ENCODE data around the gene TACC2.
"Not testable (repeated sequence)": the region's sequence is repeated elsewhere in the genome, so short reads cannot be mapped to it uniquely, and the experiment has no call there.

Gene TACC2

DNA sequence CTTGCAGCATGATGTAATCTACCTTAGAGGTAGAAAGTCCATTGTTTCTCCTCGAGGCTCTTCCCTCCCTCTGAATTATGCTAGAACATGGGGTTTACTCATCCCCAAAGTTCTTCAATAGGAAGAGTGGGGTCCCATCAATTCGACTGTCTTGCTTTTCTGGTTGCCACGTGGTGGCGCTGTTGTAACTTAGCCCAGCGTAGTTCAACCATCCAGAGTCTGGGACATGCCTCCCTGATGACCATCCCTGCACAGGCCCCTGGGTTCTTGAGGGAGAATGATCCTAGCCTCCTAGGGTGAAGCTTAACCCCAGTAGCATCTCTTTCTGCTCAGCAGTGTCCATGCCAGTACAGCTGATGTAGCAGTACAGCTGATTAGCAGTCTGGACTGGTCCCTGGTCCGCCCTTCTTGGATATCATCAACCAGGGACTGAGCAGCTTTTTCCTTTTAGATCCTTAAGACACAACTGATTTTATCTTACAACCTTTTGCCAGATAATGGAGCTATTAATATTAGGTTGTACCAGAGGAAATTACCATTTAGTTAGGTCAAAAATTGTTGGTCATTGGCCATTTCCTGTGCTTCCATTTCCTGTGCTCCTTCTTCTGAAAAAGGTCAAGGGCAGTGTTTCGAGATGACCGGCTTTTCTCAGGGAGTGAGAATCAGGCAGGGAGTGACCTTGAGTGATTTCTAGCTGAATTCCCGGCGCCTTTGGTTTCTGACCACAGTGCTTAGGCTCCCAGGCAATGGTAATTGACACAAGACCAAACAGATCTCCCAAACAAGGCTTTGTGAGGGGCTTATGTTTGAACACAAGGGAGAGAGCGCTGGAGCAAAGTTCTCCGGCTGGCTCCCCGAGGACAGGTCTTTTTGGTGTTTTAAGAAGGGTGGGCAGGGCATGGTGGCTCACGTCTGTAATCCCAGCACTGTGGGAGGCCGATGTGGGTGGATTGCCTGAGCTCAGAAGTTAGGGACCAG is 65.4 kb downstream of the TACC2 start:
- H3K36me3 Mint-ChIP-seq: no peaks in the 10 kb centered on the region
- H3K4me3 Mint-ChIP-seq: no peak overlapping the region
- H3K4me1 Mint-ChIP-seq (ENCODE audit: low read depth): no peaks in the 10 kb centered on the region
- H3K27me3 Mint-ChIP-seq: peaks cover 4% of the 10 kb centered on the region
- H3K27ac Mint-ChIP-seq: no peak overlapping the region
- peaks cover 3% of the 10 kb centered on the region for H3K9me3 Mint-ChIP-seq (ENCODE audit: low read depth)

DNA sequence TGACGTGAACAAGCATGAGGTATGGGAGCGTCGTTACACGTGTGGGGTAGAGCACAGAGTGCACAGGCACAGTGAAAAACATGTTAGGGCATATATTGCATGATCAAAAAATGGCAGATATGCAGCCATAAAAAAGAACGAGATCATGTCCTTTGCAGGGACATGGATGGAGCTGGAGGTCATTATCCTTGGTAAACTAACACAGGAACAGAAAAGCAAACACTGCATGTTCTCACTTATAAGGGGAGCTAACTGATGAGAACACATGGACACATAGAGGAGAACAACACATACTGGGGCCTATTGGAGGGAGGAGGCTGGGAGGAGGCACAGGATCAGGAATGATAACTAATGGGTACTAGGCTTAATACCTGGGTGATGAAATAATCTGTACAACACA is 66.3 kb downstream of the TACC2 start:
- H3K27ac Mint-ChIP-seq: no peak overlapping the region
- H3K4me1 Mint-ChIP-seq (ENCODE audit: low read depth): no peaks in the 10 kb centered on the region
- H3K4me3 Mint-ChIP-seq: no peak overlapping the region
- H3K27me3 Mint-ChIP-seq: peaks cover 5% of the 10 kb centered on the region
- peaks cover 3% of the 10 kb centered on the region for H3K9me3 Mint-ChIP-seq (ENCODE audit: low read depth)
- no peaks in the 10 kb centered on the region for H3K36me3 Mint-ChIP-seq

DNA sequence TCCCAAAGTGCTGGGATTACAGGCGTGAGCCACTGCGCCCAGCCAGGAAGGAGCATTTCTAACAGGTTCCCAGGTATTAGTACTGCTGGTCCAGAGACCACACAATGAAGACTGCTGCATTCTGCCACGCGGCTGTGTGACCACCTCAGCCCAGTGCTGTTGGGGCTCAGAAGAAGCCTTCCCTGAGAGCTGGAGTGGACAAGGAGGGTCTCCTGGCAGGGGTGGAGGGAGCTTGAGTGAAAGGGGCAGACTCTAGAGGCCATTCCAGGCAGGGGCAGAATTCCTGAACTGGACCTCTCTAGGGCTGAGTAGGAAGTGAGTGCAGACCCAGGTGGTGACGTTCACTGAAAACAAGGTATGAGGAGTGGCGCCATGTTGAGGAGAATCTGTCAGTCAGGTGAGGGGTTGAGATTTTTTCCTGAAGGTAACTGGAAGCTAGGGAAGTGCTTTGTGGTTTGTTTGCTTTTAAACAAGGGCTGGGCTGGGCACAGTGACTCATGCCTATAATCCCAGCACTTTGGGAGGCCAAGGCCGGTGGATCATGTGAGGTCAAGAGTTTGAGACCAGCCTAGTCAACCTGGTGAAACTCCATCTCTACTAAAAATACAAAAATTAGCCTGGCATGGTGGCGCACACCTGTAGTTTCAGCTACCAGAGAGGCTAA is 67.6 kb downstream of the TACC2 start:
- Mint-ChIP-seq H3K9me3 (ENCODE audit: low read depth) (peaks cover 3% of the 10 kb centered on the region), H3K27me3 (peaks cover 5% of the 10 kb centered on the region), H3K4me3 (no peak overlapping the region), H3K27ac (no peak overlapping the region), H3K36me3 (no peaks in the 10 kb centered on the region), H3K4me1 (ENCODE audit: low read depth) (no peaks in the 10 kb centered on the region)

DNA sequence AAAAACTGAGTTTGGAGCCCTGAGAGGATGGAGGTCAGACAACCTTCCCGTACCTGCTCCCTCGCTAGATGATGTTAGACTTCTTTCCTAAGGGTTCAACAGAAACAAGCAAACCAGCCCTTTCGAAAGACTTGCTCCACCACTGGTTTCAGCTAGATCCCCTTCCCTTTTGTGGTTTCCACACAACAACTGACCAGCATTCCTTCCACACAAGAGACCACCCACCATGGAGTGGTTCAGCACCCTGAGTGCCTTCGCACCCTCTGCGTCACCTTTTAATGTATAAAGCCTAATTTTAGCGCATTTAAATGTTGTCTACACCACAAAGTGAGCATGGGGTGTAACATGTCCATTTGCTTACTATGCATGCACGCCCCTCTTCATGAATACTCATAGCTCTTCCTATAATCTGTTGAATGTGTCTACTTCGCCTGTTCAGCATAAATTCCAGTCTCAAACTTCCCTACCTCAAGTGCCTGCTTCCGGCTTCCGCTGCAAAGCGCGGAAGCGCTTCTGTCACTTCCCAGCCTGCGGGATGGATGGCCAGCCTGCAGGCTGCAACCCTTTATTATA is 69.0 kb downstream of the TACC2 start:
- Mint-ChIP-seq H3K27ac (no peak overlapping the region), H3K27me3 (peaks cover 4% of the 10 kb centered on the region)

DNA sequence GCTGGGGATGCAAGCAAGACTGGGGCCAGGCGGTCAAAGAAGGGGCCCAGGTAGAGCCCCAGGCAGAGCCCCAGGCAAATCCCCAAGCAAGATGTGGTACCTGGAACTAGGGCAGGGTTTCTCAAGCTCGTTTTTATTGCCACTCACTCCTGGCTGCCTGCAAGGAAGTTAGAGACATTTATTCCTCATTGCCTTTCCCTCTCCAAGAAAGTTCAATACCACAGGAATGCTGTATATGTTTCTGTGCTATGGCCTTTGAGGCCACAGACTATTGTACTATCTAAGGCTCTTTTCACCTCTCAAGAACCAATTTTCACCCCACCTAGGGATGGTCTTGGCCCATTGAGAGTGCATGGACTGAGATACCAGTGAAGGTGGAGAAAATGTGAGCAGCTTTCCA is 71.3 kb downstream of the TACC2 start:
- Mint-ChIP-seq H3K4me1 (ENCODE audit: low read depth) (no peaks in the 10 kb centered on the region), H3K9me3 (ENCODE audit: low read depth) (peaks cover 3% of the 10 kb centered on the region)

More for the DNA sequence above, 69.0 kb downstream of the TACC2 start:
- peaks cover 3% of the 10 kb centered on the region for H3K9me3 Mint-ChIP-seq (ENCODE audit: low read depth)
- no peaks in the 10 kb centered on the region for H3K36me3 Mint-ChIP-seq
- H3K4me3 Mint-ChIP-seq: no peak overlapping the region
- H3K4me1 Mint-ChIP-seq (ENCODE audit: low read depth): no peaks in the 10 kb centered on the region

DNA sequence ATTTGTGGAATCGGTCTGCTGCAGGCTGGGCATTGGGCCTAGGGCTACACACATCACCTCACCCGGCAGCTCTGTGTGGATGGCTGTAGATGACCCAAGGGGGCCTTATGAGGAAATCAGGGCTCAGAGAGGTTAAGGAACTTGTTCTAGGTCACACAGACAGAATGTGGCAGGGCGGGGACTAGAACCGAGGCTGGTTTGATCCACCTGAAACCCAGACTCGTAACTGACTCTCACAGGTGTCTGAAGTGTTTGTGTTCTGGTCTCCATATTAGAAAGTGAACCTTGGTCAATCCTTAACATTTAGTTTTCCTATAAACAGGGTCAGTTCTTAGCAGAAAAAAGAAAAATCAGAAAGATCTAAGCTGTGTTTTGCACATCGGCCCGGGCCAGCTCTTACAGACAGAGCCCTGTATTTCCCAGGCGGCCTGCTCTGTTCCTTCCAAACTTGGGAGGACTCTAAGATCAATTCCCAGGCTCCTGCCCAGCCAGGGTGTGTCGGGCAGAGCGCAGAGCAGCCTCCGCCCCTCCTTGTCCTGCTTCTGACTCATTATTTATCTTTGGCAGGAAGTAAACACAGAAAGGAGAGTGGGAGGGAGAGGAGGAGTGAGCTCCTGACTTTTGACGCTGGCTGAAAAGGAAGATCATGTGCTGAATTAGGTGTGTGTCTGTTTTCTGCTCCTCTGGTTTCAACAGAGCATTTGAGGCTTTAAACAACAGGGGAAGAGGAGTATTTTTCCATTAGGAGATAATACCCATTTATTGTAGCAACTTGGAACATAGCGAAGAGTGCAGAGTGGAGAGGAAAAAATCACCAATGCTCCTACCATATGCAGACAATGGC is 74.1 kb downstream of the TACC2 start:
- Mint-ChIP-seq H3K27ac (no peak overlapping the region), H3K4me3 (no peak overlapping the region), H3K36me3 (no peaks in the 10 kb centered on the region), H3K9me3 (ENCODE audit: low read depth) (peaks cover 5% of the 10 kb centered on the region), H3K4me1 (ENCODE audit: low read depth) (no peaks in the 10 kb centered on the region), H3K27me3 (peaks cover 4% of the 10 kb centered on the region)

More for the DNA sequence above, 71.3 kb downstream of the TACC2 start:
- Mint-ChIP-seq H3K36me3 (no peaks in the 10 kb centered on the region), H3K27ac (no peak overlapping the region), H3K4me3 (no peak overlapping the region), H3K27me3 (peaks cover 1% of the 10 kb centered on the region)

DNA sequence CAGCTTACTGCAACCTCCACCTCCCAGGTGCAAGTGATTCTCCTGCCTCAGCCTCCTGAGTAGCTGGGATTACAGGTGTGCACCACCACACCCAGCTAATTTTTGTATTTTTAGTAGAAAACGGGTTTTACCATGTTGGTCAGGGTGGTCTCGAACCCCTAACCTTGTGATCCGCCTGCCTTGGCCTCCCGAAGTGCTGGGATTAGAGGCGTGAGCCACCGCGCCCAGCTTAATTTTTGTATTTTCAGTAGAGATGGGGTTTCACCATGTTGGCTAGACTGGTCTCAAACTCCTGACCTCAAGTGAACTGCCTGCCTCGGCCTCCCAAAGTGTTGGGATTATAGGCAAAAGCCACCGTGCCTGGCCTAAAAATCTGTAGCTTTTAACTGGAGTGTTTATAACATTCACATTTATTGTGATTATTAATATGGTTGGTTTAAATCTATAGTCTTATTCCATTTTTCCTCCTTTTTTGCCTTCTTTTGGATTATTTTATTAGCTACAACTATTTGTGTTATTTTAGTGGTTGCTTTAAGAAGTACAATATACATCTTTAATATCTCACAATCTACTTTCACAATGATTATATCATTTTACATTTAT is 77.5 kb downstream of the TACC2 start:
- not testable (repeated sequence) for H3K9me3 Mint-ChIP-seq (ENCODE audit: low read depth); H3K36me3 Mint-ChIP-seq; H3K27ac Mint-ChIP-seq; H3K4me1 Mint-ChIP-seq (ENCODE audit: low read depth); H3K4me3 Mint-ChIP-seq; H3K27me3 Mint-ChIP-seq

DNA sequence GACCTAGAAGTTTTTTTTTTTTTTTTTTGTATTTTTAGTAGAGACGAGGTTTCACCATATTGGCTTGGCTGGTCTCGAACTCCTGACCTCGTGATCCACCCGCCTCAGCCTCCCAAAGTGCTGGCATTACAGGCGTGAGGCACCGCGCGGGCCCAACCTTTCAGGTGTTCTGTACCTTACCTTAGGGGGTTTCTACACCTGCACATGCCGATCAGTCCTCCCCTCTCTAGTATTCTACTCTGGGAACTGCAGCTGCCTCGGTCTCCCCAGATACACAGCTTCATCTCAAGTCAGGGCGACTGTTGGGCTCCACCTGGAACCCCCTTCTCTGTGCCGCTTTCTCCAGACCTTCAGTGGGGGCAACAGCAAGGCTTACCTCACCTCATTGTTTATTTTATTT is 79.9 kb downstream of the TACC2 start:
- H3K9me3 Mint-ChIP-seq (ENCODE audit: low read depth): peaks cover 4% of the 10 kb centered on the region
- no peak overlapping the region for H3K27ac Mint-ChIP-seq
- no peaks in the 10 kb centered on the region for H3K4me1 Mint-ChIP-seq (ENCODE audit: low read depth)
- H3K27me3 Mint-ChIP-seq: peaks cover 3% of the 10 kb centered on the region
- no peak overlapping the region for H3K4me3 Mint-ChIP-seq
- no peaks in the 10 kb centered on the region for H3K36me3 Mint-ChIP-seq

DNA sequence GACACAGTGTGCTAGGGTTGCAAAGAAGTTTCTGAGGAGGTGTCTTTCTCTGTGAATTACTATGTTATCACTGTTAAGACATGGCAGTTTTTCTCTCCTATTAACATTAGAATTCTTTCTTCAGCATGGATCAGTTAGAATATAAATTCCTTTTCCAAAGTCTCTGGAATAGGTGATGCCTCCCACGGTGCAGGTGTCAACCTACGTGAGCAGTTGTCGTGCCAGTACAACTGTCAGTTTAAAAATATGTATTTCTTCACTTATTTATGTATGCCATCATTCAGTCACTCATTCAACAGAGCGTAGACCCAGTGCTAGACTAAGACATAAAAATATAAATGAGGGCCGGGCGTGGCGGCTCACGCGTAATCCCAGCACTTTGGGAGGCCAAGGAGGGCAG is 83.5 kb downstream of the TACC2 start:
- Mint-ChIP-seq H3K27me3 (peaks cover 3% of the 10 kb centered on the region), H3K4me1 (ENCODE audit: low read depth) (no peaks in the 10 kb centered on the region), H3K4me3 (no peak overlapping the region), H3K36me3 (no peaks in the 10 kb centered on the region), H3K27ac (no peak overlapping the region), H3K9me3 (ENCODE audit: low read depth) (no peaks in the 10 kb centered on the region)

DNA sequence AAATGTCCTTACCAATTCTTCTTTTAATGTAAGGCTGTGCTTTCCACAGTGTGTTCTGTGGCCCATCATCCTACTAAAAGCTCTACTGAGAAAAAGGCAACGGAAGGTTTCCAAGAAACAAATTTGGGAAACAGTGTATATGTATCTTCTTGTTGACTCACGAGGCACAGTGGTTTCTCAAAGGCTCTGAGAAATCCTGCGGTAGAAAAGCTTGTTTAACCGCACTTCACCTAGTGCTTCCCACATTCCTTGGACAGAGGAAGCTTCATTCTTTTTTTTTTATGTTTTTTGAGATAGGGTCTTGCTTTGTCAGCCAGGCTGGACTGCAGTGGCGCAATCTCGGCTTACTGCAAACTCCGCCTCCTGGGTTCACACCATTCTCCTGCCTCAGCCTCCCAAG is 84.5 kb downstream of the TACC2 start:
- Mint-ChIP-seq H3K9me3 (ENCODE audit: low read depth) (no peaks in the 10 kb centered on the region), H3K36me3 (no peaks in the 10 kb centered on the region), H3K4me1 (ENCODE audit: low read depth) (no peaks in the 10 kb centered on the region), H3K27me3 (peaks cover 3% of the 10 kb centered on the region), H3K4me3 (no peak overlapping the region), H3K27ac (no peak overlapping the region)

DNA sequence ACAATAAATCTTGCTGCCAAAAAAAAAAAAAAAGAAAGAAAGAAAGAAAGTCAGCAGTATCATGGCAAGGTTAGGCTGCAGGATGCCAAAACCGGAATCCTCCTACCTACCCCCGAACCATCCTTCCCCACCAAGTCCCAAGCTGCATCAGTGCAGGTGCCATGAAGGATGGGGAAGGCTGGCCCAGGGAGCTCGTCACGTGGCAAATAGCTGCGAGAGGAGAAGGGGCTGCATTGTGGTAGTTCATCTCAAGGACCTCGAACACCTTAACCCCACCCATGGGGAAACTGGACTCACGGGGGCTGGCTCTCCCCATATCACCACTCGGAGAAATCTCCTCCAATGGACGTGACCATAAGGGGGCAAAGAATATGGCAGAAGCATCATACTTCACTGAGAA is 86.2 kb downstream of the TACC2 start:
- no peaks in the 10 kb centered on the region for H3K9me3 Mint-ChIP-seq (ENCODE audit: low read depth)
- H3K27me3 Mint-ChIP-seq: peaks cover 3% of the 10 kb centered on the region
- H3K4me3 Mint-ChIP-seq: no peak overlapping the region
- H3K27ac Mint-ChIP-seq: no peak overlapping the region
- H3K4me1 Mint-ChIP-seq (ENCODE audit: low read depth): no peaks in the 10 kb centered on the region
- H3K36me3 Mint-ChIP-seq: no peaks in the 10 kb centered on the region

DNA sequence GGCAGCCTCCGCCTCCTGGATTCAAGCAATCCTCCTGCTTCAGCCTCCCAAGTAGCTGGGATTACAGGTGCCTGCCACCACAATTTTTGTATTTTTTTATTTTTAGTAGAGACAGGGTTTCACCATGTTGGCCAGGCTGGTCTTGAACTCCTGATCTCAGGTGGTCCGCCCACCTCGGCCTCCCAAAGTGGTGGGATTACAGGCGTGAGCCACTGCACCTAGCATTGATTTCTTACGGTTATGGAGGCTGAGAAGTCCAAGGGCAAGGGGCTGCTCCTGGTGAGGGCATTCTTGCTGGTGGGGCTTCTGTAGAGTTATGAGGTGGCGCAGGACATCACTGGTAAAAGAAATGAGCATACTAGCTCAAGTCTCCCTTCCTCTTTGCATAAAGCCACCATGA is 86.9 kb downstream of the TACC2 start:
- H3K4me1 Mint-ChIP-seq (ENCODE audit: low read depth); H3K4me3 Mint-ChIP-seq; H3K27me3 Mint-ChIP-seq; H3K36me3 Mint-ChIP-seq; H3K9me3 Mint-ChIP-seq (ENCODE audit: low read depth); H3K27ac Mint-ChIP-seq: not testable (repeated sequence)

DNA sequence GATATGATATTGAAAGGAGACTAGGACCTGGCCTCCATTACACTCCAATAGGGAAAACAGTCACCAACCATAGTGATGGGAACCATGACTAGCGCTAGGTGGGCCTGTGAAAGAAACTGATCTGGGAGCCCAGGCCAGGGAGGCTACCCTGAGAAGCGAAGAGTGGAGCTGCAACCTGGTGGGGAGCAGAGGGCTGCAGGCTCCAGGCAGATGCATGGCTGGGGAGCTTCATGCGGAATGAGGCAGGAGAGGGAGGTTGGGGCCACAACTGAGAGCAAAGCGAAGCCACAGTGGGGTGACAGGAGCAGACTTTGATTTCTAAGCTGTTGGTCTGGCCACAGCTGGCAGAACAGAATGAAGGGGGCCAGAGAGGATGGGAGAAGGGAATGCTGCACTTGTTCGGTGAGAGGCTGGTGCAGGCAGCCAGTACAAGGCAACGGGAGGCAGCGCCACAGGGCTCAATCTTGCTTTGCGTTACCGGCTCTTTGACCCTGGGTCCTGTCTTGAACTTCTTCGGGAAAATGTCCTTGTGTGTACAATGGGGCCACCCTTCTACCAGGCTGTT is 88.4 kb downstream of the TACC2 start:
- Mint-ChIP-seq H3K4me1 (ENCODE audit: low read depth) (no peaks in the 10 kb centered on the region), H3K27ac (no peak overlapping the region)

DNA sequence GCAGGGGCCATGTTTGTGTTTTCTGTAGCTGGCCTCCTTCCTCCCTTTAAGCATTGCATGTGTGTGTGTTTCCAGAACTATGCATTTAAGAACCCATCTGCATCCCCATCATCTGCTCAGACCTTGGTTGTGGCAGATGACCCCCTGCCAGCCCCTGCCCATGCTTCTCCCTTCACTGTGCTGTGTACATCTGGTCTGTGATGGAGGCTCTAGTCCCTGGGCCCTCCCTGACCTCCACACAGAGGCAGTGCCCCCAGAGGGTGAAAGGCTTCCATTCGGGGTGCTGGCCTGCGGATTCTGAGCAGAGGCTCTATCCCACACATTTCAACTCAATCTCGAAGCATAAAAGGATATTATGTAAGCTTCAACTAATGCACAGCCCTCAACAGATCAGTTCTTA is 89.4 kb downstream of the TACC2 start:
- H3K9me3 Mint-ChIP-seq (ENCODE audit: low read depth): no peaks in the 10 kb centered on the region
- H3K27ac Mint-ChIP-seq: no peak overlapping the region
- H3K27me3 Mint-ChIP-seq: peaks cover 3% of the 10 kb centered on the region
- H3K36me3 Mint-ChIP-seq: no peaks in the 10 kb centered on the region
- H3K4me1 Mint-ChIP-seq (ENCODE audit: low read depth): no peaks in the 10 kb centered on the region
- H3K4me3 Mint-ChIP-seq: no peak overlapping the region

More for the DNA sequence above, 88.4 kb downstream of the TACC2 start:
- H3K36me3 Mint-ChIP-seq: no peaks in the 10 kb centered on the region
- peaks cover 3% of the 10 kb centered on the region for H3K27me3 Mint-ChIP-seq
- H3K9me3 Mint-ChIP-seq (ENCODE audit: low read depth): no peaks in the 10 kb centered on the region
- H3K4me3 Mint-ChIP-seq: no peak overlapping the region
